Activated CD8-positive, alpha-beta memory T cell treated with anti-CD3 and anti-CD28 coated beads, Interleukin-2, amount 50 U/mL, for 24 hours (primary cell): ENCODE results near the gene LRMDA.

ENCODE experiments used
- DNase-seq: peaks from one replicate; pipeline ENCODE4 v3.0.0-alpha.2; 2020; ENCODE audit errors: extremely low read depth

Gene LRMDA

DNA sequence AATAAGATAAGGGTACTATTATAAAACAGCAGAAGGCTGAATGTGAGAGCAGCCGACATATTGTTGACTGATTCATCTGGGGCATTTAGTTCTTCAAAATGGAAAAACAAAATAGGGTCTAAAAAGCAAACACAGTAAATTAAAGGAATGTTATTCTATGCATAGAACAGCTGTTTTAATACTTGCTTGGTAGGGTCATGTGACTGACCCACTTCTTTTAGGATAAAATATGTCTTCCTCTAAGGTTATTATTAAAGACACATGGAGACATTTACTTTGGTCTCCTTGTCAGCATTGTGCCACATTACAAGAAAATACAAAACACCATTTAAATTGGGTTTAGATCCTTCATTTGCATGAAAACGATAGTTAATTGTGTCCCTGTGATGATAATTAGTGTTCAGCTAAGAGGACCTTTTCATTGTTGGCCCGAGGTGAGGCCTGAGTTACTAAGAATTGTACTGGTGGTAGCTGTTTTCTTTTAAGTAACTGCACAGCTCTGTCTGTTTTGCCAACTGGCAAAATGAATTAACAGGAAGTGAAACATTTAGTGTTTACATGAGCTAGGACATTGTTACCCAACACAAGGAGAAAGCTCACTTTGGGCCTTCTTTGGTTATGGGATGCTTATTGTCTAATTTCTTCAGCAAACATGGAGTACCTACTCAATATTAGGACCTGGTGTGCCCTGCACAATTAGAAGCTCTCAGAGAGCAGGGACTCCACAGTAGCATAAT lies 764.4 kb downstream of the LRMDA start:
- no peak for DNase-seq

DNA sequence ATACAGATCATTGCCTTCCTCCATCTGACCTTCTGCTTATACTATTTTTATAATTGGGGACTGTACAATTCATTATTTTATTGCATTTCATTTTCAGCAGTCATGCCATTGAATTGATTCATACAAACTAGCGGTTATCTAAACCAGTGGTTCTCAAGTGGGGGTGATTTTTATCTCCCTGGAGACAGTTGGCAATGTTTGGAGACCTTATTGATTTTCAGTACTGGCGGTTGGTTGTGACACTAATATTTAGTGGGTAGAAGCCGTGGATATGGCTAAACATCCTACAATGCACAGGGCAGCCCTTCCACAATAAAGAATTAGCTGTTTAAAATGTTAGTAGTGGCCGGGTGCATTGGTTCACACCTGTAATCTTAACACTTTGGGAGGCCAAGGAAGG lies 765.9 kb downstream of the LRMDA start:
- no peak for DNase-seq

DNA sequence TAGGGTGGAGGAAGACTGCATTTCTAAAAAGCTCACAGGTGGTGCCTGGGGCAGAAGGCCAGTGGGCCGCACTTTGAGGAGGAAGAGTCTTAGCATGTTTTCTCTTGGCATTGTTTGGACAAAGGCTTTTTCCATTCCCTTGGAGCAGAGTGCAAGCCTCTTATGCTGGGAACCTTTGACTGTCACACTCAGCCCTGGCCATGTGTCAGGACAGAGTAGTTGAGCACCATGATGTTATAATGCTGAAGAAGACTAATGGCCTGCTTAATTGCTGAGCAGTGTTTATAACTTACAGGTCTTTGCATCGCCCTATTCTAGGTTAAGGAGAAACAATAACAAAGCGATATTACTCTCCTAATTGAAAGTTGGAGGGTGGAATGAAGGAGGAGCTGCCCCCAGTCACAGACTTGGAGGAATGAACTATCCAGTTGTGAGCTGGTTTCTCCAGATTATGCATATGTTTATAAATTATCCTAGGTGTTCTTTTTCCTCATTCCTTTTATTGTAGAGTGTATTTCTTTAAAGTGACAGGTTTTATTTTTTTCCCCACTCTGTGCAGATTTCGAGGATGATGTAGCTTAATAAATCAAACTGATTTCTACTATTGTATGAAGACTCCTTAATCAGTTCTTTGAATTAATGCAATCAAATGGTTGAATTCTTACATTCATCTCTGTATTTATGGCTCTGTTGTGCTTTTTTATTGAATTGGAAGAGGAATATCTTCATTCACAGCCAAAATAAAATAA lies 767.0 kb downstream of the LRMDA start:
- no peak for DNase-seq

DNA sequence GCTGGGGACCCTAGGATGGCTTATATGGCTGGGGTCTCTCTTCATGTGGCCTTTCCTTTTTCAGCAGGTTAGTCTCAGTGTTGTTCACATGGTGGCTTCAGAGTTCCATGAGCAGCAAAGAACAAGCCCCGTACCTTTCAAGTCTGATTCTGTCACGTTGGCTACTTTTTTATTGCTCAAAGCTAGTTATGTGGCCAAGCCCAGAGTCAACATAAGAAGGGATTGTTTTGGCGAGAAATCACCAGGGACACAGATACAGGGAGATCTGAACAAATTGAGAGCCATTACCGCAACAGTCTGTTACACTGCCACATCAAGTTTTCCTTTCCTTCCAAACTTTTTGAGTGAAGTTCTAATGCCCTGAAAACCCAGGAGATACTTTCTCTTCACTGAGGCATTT lies 770.5 kb downstream of the LRMDA start:
- DNase-seq: no peak

GRCh38 chr10:76202777-76203176 lies 771.4 kb downstream of the LRMDA start:
- no peak for DNase-seq

DNA sequence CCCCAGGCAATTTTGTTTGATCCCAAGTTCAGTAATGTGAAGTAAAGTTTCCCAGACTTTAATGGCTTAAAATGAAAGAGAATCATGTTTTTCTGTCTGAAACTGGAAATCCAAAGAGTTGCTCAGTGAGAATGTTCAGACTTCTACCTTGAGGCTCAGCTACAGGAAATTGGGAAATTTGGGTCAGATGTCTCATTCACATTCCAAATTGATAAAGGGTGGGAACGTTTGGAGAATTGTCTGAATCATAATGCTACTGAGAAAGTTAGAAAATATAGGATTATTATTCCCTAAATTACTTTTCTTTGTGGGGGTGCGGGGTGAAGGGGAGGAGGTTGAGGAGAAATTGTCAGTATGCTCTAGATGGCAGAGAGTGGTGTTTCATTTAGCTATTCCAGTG lies 773.9 kb downstream of the LRMDA start:
- DNase-seq: no peak

GRCh38 chr10:76206797-76207352 lies 775.5 kb downstream of the LRMDA start:
- no peak for DNase-seq

- DNase-seq: no peak
These were observed 777.7 kb downstream of the LRMDA start for GRCh38 chr10:76209135-76209534.

DNA sequence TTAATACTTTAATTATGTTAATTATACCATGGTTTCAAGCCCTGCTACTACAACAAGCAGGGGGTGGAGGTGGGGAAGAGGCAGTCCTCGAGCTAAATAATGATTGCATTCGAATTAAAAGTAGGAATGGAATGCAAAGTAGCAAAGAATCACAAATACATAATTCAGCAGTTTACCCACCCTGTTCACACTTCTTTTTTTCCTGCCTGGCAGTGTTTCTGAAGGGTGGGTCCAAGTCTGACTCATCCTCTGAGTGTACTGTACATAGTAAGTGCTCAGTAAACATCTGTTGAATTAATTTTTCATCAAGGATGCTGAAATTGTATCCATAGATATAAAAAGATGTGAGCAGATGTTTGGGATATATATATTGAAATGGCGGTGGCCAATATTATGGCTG lies 778.8 kb downstream of the LRMDA start:
- no peak for DNase-seq

DNA sequence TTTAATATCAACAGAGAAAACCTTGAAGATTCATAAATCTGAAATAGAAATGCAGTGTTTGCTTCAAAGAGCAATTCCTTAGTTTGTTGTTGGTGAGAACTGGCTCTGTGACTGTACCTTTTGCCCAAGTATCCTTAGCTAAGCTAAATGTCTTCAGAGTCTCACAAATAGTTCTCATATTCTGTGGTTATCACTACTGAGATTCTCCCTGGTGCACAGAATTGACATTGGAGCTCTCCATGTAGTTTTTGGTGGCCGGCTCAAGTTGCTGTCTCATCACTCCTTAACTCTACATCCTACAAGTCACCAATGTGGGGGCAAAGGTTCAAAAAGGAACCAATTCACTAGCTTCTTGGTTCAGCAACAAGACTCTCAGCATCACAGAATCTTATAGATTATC lies 780.3 kb downstream of the LRMDA start:
- no peak for DNase-seq

DNA sequence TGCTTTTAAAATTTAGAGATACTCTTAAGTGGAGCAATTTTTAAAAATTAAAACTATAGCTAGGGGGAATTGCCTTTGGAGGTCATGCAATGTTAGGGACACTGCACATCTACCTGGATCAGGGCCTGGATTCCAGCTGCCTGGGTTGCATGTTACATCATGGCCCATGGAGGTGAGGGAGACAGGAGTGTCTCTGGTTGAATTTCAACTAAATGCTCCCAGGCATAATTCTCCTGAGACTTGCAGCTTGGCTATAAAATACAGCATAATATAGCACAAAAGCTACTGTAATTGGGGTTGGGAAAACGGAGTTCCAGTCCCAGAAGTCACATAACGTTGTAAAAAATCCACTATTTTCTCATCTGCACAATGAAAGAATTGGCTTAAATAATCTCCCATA lies 782.5 kb downstream of the LRMDA start:
- DNase-seq: no peak

- no peak for DNase-seq
These were observed 786.6 kb downstream of the LRMDA start for GRCh38 chr10:76218035-76218434.

- no peak for DNase-seq
These were observed 797.9 kb downstream of the LRMDA start for GRCh38 chr10:76229341-76229740.

GRCh38 chr10:76230921-76231285 lies 799.5 kb downstream of the LRMDA start:
- no peak for DNase-seq

- DNase-seq: no peak
These were observed 800.0 kb downstream of the LRMDA start for GRCh38 chr10:76231286-76231934.

DNA sequence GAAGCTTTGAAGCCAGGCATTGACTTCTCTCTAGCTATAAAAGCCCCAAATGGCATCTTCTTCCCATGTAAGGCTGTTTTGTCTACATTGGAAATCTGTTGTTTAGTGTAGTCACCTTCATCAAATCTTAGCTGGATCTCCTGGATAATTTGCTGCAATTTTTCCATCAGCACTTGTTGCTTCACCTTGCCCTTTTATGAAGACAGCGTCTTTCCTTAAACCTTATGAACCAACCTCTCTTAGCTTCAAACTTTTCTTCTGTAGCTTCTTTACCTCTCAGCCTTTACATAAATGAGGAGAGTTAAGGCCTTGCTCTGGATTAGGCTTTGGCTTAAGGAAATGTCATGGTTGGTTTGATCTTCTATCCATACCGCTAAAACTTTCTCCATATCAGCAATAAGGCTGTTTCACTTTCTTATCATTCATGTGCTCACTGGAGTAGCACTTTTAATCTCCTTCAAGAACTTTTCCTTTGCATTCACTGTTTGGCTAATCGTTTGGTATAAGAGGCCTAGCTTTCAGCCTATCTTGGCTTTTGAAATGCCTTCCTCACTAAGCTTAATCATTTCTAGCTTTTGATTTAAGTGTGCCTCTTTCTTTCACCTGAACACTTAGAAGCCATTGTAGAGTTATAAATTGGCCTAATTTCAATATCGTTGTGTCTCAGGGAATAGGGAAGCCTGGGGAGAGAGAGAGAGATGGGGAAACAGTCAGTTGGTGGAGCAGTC lies 803.2 kb downstream of the LRMDA start:
- no peak for DNase-seq

DNA sequence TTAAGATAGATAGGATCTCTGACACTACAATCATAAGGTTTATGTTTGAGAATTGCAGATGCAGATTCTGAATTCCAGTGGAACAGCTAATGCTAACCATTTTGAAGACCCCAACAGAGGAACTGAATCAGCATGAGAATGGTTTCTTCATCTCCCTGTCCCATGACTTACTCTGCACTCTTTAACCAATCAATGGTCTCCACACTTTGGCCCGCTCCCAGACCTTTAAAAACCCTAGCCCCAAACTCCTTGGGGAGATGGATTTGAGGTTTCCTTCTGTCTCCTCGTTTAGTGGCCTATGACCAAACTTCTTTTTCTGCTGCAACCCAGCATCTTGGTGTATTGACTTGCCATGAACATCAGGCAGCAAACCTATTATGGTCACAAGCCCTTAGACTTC lies 804.9 kb downstream of the LRMDA start:
- no peak for DNase-seq

DNA sequence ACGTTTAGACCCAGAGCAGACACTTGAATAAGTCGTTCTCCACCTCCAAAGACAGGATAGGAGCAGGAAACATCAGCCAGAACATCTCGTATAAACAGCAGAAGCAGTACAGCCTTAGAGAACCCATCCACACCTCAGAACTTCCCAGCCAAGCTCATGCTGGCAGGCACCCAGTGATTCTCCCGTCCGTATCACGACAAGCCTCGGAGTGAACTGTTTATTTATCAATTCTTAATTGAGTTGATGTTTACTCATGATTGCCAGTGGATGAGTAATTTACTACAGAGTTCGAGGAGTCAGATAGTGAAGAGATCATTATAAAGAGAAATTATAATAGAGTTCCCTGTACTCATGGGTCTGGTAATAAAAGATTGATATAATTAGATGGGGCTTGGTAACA lies 811.5 kb downstream of the LRMDA start:
- DNase-seq: no peak

- no peak for DNase-seq
These were observed 812.8 kb downstream of the LRMDA start for GRCh38 chr10:76244061-76244686.

- no peak for DNase-seq
These were observed 814.6 kb downstream of the LRMDA start for GRCh38 chr10:76245951-76246495.

DNA sequence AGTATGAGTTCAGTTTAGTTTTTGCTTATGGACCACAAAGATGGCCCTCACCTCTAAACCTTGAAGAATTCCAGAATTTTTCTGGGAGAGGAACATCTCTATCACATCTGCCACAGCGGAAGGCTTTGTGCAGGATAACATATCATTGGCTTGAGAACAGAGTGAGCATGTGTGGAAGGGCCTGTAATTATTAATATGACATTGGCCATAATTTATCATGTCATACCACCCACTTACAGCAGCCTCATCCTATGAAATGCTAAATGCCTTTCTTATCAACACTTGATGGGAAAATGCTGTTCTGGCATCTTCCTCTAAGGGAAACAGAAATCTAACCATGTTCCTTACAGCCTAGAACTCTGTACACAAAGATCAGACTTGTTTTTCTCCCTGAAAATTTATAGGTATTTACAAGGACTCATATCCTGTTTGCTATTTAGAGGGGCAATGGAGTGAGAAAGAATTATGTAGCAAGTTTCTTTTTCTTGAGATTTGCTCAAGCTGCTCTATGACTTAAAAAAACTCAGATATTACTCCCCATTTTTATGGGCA lies 817.3 kb downstream of the LRMDA start:
- DNase-seq: no peak
